Osteoblast (primary cell): ENCODE measurements around the gene REPS2. TPM values are rescaled to one million over a fixed set of nuclear protein-coding genes. Genes with fewer than 3 reads are reported as not detected.
"Not testable (repeated sequence)": the region's sequence is repeated elsewhere in the genome, so short reads cannot be mapped to it uniquely, and the experiment has no call there.

ENCODE experiments used
- DNase-seq: peaks from one replicate; pipeline ENCODE4 v3.0.0; 2011; ENCODE audit warnings: low spot score, mixed read lengths; ENCODE audit not compliant: insufficient read length; ENCODE audit errors: missing footprints
- H2AFZ ChIP-seq: 2 replicates; pipeline ENCODE4 v1.6.0; 2011; ENCODE audit warnings: mild to moderate bottlenecking, low read length
- H3K27ac ChIP-seq: 2 replicates; pipeline ENCODE4 v1.5.1; 2011; ENCODE audit warnings: mild to moderate bottlenecking, low read depth, low read length, moderate library complexity
- H3K27me3 ChIP-seq: 2 replicates; pipeline ENCODE4 v1.6.0; 2012; ENCODE audit warnings: mild to moderate bottlenecking, control low read depth, inconsistent platforms, low read length, moderate library complexity; ENCODE audit not compliant: insufficient read depth
- H3K36me3 ChIP-seq: 2 replicates; pipeline ENCODE4 v1.5.1; 2011; ENCODE audit warnings: mild to moderate bottlenecking, low read length, control low read depth, moderate library complexity; ENCODE audit not compliant: insufficient read depth
- H3K4me1 ChIP-seq: 2 replicates; pipeline ENCODE4 v1.5.1; 2011; ENCODE audit warnings: mild to moderate bottlenecking, low read length, control low read depth, moderate library complexity; ENCODE audit not compliant: insufficient read depth
- H3K4me2 ChIP-seq: 2 replicates; pipeline ENCODE4 v1.6.0; 2011; ENCODE audit warnings: mild to moderate bottlenecking, low read length; ENCODE audit not compliant: insufficient read depth
- H3K4me3 ChIP-seq: fragments of 200-600 bp; sonication (generic); 3 replicates; pipeline ENCODE4 v1.5.1; 2012; ENCODE audit warnings: mild to moderate bottlenecking, low read length, inconsistent platforms; ENCODE audit not compliant: insufficient read depth
- H3K79me2 ChIP-seq: 2 replicates; pipeline ENCODE4 v1.6.0; 2012; ENCODE audit warnings: mild to moderate bottlenecking, low read length, control low read depth, inconsistent platforms; ENCODE audit not compliant: insufficient read depth
- H3K9me3 ChIP-seq: 2 replicates; pipeline ENCODE4 v1.5.1; 2011; ENCODE audit warnings: low read depth, low read length, control low read depth
- H4K20me1 ChIP-seq: 2 replicates; pipeline ENCODE4 v1.6.0; 2012; ENCODE audit warnings: mild to moderate bottlenecking, low read length, control low read depth; ENCODE audit not compliant: insufficient read depth
- CTCF ChIP-seq: IDR thresholded peaks from 2 replicates; pipeline ENCODE4 v1.5.1; 2011; ENCODE audit warnings: mild to moderate bottlenecking, low read depth, low read length, moderate library complexity; ENCODE audit errors: extremely low read depth
- total RNA-seq: library from RNA; depleted of rRNA; stranded (reverse); fragments of >200 nt; gene quantifications from 2 replicates; pipeline ENCODE4 v1.2.3, GENCODE V29; 2012

REPS2 gene
- total RNA-seq, 1 donor: 0.72 TPM

GRCh38 chrX:16963216-16963615 is 16.8 kb downstream of the REPS2 start:
- TF ChIP-seq CTCF: no peak
- Histone ChIP-seq H3K27ac (no peak overlapping the region), H4K20me1 (no peaks in the 10 kb centered on the region), H3K36me3 (no peaks in the 10 kb centered on the region), H3K4me3 (no peak overlapping the region), H3K9me3 (no peaks in the 10 kb centered on the region), H3K4me1 (no peaks in the 10 kb centered on the region), H3K4me2 (no peak overlapping the region), H3K27me3 (peaks cover 10% of the 10 kb centered on the region), H2AFZ (no peak overlapping the region), H3K79me2 (no peaks in the 10 kb centered on the region)
- DNase-seq: no peak

- H3K4me2 ChIP-seq, H3K4me3 ChIP-seq, H2AFZ ChIP-seq, H3K79me2 ChIP-seq, H3K36me3 ChIP-seq, H3K27ac ChIP-seq, H3K27me3 ChIP-seq, DNase-seq, H4K20me1 ChIP-seq, H3K9me3 ChIP-seq, H3K4me1 ChIP-seq: not testable (repeated sequence)
These were observed 18.5 kb downstream of the REPS2 start for GRCh38 chrX:16964976-16965375.

- no peaks in the 10 kb centered on the region for H3K36me3 ChIP-seq
These were observed 20.4 kb downstream of the REPS2 start for GRCh38 chrX:16966752-16967448.

GRCh38 chrX:16968753-16969152 is 22.3 kb downstream of the REPS2 start:
- H3K4me2 ChIP-seq, H3K36me3 ChIP-seq, H3K79me2 ChIP-seq: not testable (repeated sequence)

More at GRCh38 chrX:16966752-16967448, 20.4 kb downstream of the REPS2 start:
- H3K9me3 ChIP-seq: no peaks in the 10 kb centered on the region
- no peak for DNase-seq
- no peak overlapping the region for H3K4me2 ChIP-seq
- no peak overlapping the region for H2AFZ ChIP-seq
- no peaks in the 10 kb centered on the region for H3K27me3 ChIP-seq
- TF ChIP-seq CTCF: no peak
- H3K4me3 ChIP-seq: no peak overlapping the region
- H4K20me1 ChIP-seq: no peaks in the 10 kb centered on the region
- H3K27ac ChIP-seq: no peak overlapping the region
- no peaks in the 10 kb centered on the region for H3K4me1 ChIP-seq
- H3K79me2 ChIP-seq: no peaks in the 10 kb centered on the region

GRCh38 chrX:16970977-16971376 is 24.5 kb downstream of the REPS2 start:
- Histone ChIP-seq H3K4me3 (no peak overlapping the region), H2AFZ (no peak overlapping the region), H3K27ac (no peak overlapping the region), H4K20me1 (no peaks in the 10 kb centered on the region), H3K79me2 (no peaks in the 10 kb centered on the region), H3K4me2 (no peak overlapping the region), H3K4me1 (no peaks in the 10 kb centered on the region), H3K9me3 (no peaks in the 10 kb centered on the region), H3K36me3 (no peaks in the 10 kb centered on the region), H3K27me3 (peaks cover 6% of the 10 kb centered on the region)
- TF ChIP-seq CTCF: no peak
- DNase-seq: no peak

More at GRCh38 chrX:16968753-16969152, 22.3 kb downstream of the REPS2 start:
- DNase-seq, H3K9me3 ChIP-seq, H3K4me1 ChIP-seq, H2AFZ ChIP-seq, H3K27me3 ChIP-seq, H3K4me3 ChIP-seq, H3K27ac ChIP-seq, H4K20me1 ChIP-seq: not testable (repeated sequence)
